ENCODE measurements around the gene LRRC61. TPM values are rescaled to one million over a fixed set of nuclear protein-coding genes. Genes with fewer than 3 reads are reported as not detected.

The LRRC61 gene
- total and polyA plus RNA-seq, 10 donors, result 4.2 to 21.7 (median 11.4) TPM

DNA sequence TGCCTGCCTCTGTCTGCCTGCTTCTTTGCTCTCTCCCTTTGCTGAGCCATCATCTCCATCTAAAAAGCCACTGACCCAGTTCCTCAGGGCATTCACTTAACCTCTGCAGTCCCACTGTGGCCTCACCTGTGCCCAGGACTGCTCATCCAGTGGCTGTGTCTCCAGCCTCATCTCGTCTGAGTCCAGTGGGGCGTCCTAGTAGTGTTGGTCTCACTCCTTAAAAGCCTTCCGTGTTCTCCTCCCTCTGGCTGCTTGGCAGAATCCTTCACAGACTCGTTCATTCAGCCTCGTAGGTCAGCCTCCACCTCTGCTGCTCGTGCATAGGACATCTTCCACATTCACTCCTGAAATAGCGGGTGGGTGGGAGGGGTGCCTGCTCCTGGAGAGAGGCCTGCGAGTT is 11.0 kb downstream of the LRRC61 start:
- 84 to 96% (median 92%) methylated on average over 4 to 8 of the region's 8 CpGs for WGBS, 5 donors
- Histone ChIP-seq H3K9me3 (no peaks in the 10 kb centered on the region), H3K4me3 (no peak overlapping the region), H3K36me3 (peaks cover 0 to 64% (median 31%) of the 10 kb centered on the region in 6 donors), H3K27me3 (replicated peaks in 1 of 7) (no peaks in the 10 kb centered on the region), H3K27ac (peak overlapping the region in 2 of 8 donors; percentile 8 to 22), H3K4me1 (peaks cover 0 to 23% (median 7%) of the 10 kb centered on the region in 6 donors)
- no peak for DNase-seq
- TF ChIP-seq, protein P1, sequence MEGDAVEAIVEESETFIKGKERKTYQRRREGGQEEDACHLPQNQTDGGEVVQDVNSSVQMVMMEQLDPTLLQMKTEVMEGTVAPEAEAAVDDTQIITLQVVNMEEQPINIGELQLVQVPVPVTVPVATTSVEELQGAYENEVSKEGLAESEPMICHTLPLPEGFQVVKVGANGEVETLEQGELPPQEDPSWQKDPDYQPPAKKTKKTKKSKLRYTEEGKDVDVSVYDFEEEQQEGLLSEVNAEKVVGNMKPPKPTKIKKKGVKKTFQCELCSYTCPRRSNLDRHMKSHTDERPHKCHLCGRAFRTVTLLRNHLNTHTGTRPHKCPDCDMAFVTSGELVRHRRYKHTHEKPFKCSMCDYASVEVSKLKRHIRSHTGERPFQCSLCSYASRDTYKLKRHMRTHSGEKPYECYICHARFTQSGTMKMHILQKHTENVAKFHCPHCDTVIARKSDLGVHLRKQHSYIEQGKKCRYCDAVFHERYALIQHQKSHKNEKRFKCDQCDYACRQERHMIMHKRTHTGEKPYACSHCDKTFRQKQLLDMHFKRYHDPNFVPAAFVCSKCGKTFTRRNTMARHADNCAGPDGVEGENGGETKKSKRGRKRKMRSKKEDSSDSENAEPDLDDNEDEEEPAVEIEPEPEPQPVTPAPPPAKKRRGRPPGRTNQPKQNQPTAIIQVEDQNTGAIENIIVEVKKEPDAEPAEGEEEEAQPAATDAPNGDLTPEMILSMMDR (IDR thresholded peaks at IDR 0.05 in 8 of 11, conservative IDR thresholded peaks at IDR 0.05 in 3 of 11), result no peak
- TF ChIP-seq POLR2A (IDR thresholded peaks at IDR 0.05) (no peak), POLR2AphosphoS5 (IDR thresholded peaks at IDR 0.05) (no peak)
- intact Hi-C loops (cut with DNase I; ENCODE audit: low total_unique reads), result no loop called here

DNA sequence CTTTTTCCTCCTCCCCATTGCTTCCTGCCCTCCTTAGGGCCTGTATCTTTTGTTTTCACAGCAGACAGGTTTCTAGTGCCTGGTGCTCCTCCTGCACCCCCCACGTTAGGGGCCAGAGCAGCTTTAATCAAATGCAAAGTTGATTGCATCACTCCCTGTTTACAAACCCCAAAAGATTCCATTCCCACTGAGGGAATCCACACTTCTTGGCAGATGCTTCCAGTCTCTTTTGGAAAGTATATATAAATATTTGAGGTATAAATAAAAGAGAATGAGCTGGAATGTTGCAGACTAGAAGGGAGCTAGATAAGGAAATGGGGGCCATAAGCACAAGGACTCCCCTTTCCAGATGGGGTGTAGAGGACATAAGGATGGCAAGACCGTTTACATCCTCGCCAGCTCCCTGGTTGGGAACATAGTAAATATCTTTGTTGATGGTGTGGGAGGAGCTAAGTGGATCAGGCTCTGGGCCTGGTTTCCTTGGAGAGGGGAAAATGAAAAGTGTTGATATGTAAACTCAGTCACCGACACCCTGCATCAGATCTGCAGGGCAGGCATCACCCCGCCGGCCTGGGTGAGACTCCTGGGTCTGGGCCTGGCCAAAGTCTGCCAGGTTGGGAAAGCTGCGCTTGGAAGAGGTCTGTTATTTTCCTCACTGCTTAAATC is 12.1 kb downstream of the LRRC61 start:
- Histone ChIP-seq H3K36me3 (peaks cover 0 to 53% (median 23%) of the 10 kb centered on the region in 6 donors), H3K4me3 (no peak overlapping the region), H3K27me3 (replicated peaks in 1 of 7) (peaks cover 0 to 7% (median 2%) of the 10 kb centered on the region in 7 donors), H3K9me3 (no peaks in the 10 kb centered on the region), H3K27ac (peak overlapping the region in 4 of 8 donors; percentile 17 to 51 (median 28)), H3K4me1 (peaks cover 0 to 34% (median 15%) of the 10 kb centered on the region in 6 donors)
- intact Hi-C loops (cut with DNase I; ENCODE audit: low total_unique reads), result no loop called here
- WGBS, 5 donors, result 71 to 84% (median 79%) methylated on average over 7 of the region's 7 CpGs
- no peak for DNase-seq
- TF ChIP-seq, protein P1 (IDR thresholded peaks at IDR 0.05 in 8 of 11, conservative IDR thresholded peaks at IDR 0.05 in 3 of 11), result no peak

DNA sequence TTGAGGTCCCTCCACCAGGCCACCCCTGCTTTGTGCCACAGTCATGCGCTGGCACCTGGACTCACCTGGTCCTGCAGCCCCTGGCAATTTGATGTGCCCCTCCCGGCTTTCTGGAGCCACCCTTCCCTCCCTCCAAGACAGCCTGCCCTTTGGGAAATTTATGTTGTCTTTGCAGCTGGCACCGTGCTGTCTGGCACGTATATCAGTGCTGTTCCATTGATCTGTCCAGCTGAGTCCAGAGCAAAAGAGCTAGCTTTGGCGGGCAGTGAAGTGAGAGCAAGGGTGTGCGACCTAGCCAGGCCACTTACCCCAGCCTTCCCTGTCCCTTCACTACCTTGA is 12.6 kb downstream of the LRRC61 start:
- Histone ChIP-seq H3K27ac (peak overlapping the region in 4 of 8 donors; percentile 17 to 51 (median 28)), H3K9me3 (no peaks in the 10 kb centered on the region), H3K4me3 (no peak overlapping the region), H3K4me1 (peaks cover 0 to 39% (median 20%) of the 10 kb centered on the region in 6 donors), H3K36me3 (peaks cover 0 to 48% (median 18%) of the 10 kb centered on the region in 6 donors), H3K27me3 (replicated peaks in 1 of 7) (peaks cover 0 to 12% (median 7%) of the 10 kb centered on the region in 7 donors)
- intact Hi-C loops (cut with DNase I; ENCODE audit: low total_unique reads), result no loop called here
- 83 to 92% (median 87%) methylated on average over 6 of the region's 6 CpGs for WGBS, 5 donors
- TF ChIP-seq POLR2AphosphoS5 (IDR thresholded peaks at IDR 0.05) (no peak), POLR2A (IDR thresholded peaks at IDR 0.05) (no peak)
- TF ChIP-seq, protein P1 (IDR thresholded peaks at IDR 0.05 in 8 of 11, conservative IDR thresholded peaks at IDR 0.05 in 3 of 11), result no peak
- DNase-seq, result no peak

- Histone ChIP-seq H3K9me3 (no peaks in the 10 kb centered on the region), H3K4me1 (peaks cover 0 to 48% (median 26%) of the 10 kb centered on the region in 6 donors), H3K27ac (peak overlapping the region in 1 of 8 donors; percentile 5), H3K27me3 (replicated peaks in 1 of 7) (peaks cover 0 to 22% (median 16%) of the 10 kb centered on the region in 7 donors), H3K36me3 (peaks cover 0 to 38% (median 14%) of the 10 kb centered on the region in 6 donors), H3K4me3 (no peak overlapping the region)
- no peak for DNase-seq
- WGBS, 5 donors, result 94 to 100% (median 97%) methylated on average over 10 to 14 of the region's 14 CpGs; no CpG with 5 or more reads in 1 of the 5 donors
- intact Hi-C loops (cut with DNase I; ENCODE audit: low total_unique reads), result no loop called here
- TF ChIP-seq, protein P1 (IDR thresholded peaks at IDR 0.05 in 8 of 11, conservative IDR thresholded peaks at IDR 0.05 in 3 of 11), result no peak
- TF ChIP-seq POLR2AphosphoS5 (IDR thresholded peaks at IDR 0.05) (no peak), POLR2A (IDR thresholded peaks at IDR 0.05) (no peak)
Measured at GRCh38 chr7:150336746-150337145, 13.6 kb downstream of the LRRC61 start.
